MM.1S (cell line): Measurements from ENCODE around the gene PTPRK.

Experiments
- EZH2 ChIP-seq: fragments of 300-600 bp; sonication (generic); optimal IDR thresholded peaks from 2 replicates; pipeline ENCODE3; 2017; ENCODE audit warnings: low read depth, mild to moderate bottlenecking, antibody characterized with exemption, low read length, mixed read lengths
- TF ChIP-seq, protein P1 (sequence below): fragments of 300-600 bp; sonication (generic); IDR thresholded peaks from 2 replicates; pipeline ENCODE4 v1.5.1; 2016; ENCODE audit warnings: antibody characterized with exemption, low read length, mixed read lengths

DNA sequence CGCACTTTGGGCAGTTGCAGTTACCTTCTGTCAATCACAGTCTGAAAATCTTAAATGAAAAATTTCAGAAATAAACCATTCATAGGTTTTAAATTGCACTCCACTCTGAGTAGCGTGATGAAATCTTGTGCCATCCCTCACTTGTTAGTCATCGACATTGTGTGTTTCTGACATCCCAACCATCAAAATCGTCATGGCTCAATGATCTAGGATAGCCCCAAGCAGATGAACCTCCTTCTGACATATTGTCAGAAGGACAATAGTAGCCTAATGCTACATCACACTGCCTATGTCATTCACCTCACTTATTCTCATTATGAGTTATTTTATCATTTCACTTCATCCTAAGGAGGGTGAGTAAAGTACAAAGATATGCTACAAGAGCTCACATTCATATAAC is 284.8 kb downstream of the PTPRK start:
- TF ChIP-seq, protein P1, sequence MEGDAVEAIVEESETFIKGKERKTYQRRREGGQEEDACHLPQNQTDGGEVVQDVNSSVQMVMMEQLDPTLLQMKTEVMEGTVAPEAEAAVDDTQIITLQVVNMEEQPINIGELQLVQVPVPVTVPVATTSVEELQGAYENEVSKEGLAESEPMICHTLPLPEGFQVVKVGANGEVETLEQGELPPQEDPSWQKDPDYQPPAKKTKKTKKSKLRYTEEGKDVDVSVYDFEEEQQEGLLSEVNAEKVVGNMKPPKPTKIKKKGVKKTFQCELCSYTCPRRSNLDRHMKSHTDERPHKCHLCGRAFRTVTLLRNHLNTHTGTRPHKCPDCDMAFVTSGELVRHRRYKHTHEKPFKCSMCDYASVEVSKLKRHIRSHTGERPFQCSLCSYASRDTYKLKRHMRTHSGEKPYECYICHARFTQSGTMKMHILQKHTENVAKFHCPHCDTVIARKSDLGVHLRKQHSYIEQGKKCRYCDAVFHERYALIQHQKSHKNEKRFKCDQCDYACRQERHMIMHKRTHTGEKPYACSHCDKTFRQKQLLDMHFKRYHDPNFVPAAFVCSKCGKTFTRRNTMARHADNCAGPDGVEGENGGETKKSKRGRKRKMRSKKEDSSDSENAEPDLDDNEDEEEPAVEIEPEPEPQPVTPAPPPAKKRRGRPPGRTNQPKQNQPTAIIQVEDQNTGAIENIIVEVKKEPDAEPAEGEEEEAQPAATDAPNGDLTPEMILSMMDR, result no peak
- no peak for TF ChIP-seq EZH2
